ENCODE results near the gene BMPR1A.

DNA sequence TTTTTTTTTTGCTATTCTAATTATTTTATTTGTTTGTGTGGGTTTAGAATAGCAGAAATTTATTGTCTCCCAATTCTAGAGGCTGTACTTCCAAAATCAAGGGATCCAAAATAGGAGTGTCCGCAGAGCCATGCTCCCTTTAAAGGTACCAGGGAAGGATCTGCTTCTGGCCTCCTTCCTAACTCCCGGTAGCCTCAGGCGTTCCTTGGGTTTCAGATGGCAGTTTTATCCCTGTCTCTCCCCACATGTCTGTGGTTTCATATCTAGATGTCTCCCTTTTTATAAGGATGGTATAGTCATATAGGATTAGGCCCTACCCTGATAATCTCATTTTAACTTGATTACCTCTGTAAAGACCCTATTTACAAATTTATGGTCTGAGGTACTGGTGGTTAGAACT, 48.4 kb downstream of the BMPR1A start:
- TF ChIP-seq, protein P1, sequence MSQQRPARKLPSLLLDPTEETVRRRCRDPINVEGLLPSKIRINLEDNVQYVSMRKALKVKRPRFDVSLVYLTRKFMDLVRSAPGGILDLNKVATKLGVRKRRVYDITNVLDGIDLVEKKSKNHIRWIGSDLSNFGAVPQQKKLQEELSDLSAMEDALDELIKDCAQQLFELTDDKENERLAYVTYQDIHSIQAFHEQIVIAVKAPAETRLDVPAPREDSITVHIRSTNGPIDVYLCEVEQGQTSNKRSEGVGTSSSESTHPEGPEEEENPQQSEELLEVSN (IDR thresholded peaks at IDR 0.05; ENCODE audit: borderline replicate concordance, low read depth): no peak
- TF ChIP-seq BCL3 (IDR thresholded peaks at IDR 0.05) (no peak), CEBPB (IDR thresholded peaks at IDR 0.05) (no peak), TFCP2L1 (CRISPR knock-in tag; IDR thresholded peaks at IDR 0.05) (no peak), POLR2A (IDR thresholded peaks at IDR 0.05; ENCODE audit: low read length) (no peak), SMC3 (IDR thresholded peaks at IDR 0.05) (no peak), NFE2L2 (conservative IDR thresholded peaks at IDR 0.05; ENCODE audit: low read length) (no peak), REST (IDR thresholded peaks at IDR 0.05) (no peak), CHD2 (IDR thresholded peaks at IDR 0.05; ENCODE audit: low read length, partially characterized antibody) (no peak), KDM1A (IDR thresholded peaks at IDR 0.05; ENCODE audit: low read depth) (no peak), ZSCAN20 (CRISPR knock-in tag; IDR thresholded peaks at IDR 0.05) (no peak)
- TF ChIP-seq, protein P2, sequence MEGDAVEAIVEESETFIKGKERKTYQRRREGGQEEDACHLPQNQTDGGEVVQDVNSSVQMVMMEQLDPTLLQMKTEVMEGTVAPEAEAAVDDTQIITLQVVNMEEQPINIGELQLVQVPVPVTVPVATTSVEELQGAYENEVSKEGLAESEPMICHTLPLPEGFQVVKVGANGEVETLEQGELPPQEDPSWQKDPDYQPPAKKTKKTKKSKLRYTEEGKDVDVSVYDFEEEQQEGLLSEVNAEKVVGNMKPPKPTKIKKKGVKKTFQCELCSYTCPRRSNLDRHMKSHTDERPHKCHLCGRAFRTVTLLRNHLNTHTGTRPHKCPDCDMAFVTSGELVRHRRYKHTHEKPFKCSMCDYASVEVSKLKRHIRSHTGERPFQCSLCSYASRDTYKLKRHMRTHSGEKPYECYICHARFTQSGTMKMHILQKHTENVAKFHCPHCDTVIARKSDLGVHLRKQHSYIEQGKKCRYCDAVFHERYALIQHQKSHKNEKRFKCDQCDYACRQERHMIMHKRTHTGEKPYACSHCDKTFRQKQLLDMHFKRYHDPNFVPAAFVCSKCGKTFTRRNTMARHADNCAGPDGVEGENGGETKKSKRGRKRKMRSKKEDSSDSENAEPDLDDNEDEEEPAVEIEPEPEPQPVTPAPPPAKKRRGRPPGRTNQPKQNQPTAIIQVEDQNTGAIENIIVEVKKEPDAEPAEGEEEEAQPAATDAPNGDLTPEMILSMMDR (IDR thresholded peaks at IDR 0.05): no peak
- TF ChIP-seq, protein P3, sequence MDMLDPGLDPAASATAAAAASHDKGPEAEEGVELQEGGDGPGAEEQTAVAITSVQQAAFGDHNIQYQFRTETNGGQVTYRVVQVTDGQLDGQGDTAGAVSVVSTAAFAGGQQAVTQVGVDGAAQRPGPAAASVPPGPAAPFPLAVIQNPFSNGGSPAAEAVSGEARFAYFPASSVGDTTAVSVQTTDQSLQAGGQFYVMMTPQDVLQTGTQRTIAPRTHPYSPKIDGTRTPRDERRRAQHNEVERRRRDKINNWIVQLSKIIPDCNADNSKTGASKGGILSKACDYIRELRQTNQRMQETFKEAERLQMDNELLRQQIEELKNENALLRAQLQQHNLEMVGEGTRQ (IDR thresholded peaks at IDR 0.05): no peak
- TF ChIP-seq, protein P4, sequence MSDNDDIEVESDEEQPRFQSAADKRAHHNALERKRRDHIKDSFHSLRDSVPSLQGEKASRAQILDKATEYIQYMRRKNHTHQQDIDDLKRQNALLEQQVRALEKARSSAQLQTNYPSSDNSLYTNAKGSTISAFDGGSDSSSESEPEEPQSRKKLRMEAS (IDR thresholded peaks at IDR 0.05): no peak
